ENCODE measurements around the gene MYO10.
"Not testable (repeated sequence)": the region's sequence is repeated elsewhere in the genome, so short reads cannot be mapped to it uniquely, and the experiment has no call there.

Gene MYO10

DNA sequence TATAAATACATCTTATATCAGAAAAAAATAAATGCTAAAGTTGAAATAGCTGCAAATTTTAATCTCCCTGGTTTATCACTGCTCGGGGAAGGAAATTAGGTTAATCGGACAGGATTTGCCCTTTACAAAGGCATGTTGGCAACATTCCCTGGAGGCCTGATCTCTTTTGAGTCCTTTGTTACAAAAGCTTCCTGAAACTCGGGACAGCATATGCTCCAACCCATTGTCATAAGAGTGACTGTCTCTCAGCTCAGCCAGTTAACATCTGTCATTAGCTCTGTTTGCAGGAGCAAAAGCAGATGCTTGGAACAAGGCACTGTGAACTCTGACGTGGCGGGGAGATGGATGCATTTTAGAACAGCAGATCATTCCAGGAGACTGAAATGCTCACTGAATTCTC lies 80.6 kb downstream of the MYO10 start:
- DNase-seq, result no peak

DNA sequence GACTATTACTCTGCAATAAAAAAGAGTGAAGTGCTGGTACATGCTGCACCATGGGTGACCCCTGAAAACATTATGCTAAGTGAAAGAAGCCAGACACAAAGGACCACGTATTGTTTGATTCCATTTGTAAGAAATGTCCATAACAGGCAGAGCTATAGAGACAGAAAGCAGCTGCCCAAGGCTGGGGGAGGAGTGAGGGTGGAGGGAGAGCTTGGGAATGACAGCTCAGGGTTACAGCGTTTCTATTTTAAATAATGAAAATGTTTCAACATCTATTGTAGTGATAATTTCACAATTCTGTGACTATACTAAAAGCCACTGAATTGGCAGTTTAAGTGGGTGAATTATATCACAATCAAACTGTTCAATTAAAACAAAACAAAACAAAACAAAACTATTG lies 81.7 kb downstream of the MYO10 start:
- DNase-seq, result no peak

DNA sequence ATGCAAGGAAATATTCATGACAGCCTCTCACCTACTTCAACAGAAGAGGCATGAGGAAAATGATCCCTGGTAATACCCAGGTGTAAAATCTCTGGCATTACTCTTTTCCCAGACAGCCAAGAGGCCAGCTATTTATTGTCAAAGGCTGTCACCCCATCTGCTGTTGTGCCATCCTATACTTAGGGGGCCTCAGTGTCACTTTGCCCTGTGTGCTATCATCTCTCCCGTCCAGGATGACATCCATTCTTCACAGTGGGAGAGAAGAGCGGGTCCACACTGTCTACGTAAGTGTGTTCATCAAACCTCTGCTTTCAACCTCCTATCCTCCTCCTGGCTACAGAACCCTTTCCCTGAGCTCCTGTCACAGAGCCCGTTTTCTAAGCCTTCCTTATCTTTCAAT lies 82.6 kb downstream of the MYO10 start:
- DNase-seq, result no peak

DNA sequence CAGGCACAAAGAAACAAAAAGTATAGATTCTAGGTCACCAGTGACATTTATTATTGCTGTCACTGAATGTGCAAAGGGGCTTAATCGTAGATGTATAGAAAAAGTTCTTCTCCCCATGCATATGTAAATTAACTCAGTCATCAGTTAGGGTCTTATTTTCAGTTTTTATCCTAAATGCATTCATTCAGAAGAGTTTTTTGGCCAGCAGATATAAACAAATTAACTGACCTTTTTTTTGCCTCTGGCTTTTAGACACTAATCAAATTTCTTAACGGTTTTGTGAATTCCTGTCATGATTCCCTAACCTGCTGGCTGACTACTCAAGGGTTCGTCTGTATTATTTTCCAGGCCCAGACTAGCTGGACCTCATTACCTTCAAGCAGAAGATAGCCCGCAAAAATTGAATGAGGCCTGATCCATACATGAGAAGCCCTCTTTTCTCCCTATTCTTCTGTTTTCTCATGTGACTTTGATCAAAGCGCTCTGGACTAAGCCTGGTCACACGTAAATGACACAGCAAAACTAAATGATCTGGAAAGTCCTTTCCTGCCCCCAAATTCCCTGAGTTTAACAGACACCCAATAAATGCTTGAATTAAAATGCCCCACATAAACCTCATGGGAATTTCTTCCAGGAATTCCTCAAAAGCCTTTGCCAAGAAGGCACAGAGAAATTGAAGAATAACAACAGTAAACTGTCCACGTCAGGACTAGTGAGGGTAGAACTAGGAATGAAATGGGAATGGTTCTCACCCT lies 83.7 kb downstream of the MYO10 start:
- no peak for DNase-seq

DNA sequence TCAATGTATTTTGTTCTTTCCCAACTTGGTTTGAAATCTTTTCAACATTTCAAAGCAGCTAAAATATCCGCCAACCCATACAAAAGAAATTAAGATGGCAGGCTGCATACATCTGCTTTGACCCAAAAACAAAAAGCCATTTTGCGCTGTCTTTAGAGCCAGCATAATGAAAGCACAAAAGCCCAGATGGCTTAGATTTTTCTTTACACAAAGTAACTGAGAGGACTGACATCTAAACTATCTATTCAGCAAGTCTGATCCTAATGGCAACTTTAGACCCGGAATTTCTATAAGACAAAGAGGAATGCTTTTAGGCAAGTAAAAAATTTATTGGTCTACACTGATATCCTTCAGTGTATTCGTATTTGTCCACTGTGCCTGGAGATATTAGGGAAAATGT lies 86.3 kb downstream of the MYO10 start:
- no peak for DNase-seq

DNA sequence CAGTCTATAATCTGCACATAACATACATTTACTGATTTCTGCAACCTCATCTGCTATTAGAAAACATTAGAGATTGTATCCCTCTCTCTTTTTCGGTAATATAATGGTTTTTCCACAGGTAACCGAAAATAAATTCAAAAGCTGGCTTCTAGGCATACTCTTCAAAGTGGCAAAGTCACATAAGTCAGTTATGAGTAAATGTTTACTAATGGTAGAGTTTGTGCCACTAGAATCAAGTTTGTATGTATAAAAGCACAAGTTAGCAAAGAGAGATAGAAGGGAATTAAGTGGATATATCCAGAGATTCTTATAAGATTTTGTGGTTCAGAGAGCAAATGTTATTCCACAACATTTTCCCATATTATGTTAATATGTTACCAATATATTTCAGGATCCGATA lies 86.9 kb downstream of the MYO10 start:
- no peak for DNase-seq

DNA sequence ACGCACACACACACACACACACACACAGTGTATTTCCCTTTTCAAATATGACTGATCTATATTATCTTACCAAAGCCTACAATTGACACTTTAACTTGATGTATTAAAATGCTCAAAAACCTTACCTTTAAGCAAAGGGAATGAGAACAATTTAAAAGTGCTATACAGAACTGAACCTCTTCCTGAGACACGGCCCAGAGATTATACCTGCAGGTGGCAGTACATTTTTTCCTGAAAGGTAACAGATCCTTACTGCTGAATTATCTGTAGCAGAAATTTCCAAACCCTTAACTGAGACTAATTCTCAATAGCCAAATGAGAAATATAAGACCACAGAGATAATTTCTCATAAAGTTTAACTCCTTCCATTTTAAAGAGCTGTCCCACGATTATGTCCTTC lies 91.1 kb downstream of the MYO10 start:
- no peak for DNase-seq

DNA sequence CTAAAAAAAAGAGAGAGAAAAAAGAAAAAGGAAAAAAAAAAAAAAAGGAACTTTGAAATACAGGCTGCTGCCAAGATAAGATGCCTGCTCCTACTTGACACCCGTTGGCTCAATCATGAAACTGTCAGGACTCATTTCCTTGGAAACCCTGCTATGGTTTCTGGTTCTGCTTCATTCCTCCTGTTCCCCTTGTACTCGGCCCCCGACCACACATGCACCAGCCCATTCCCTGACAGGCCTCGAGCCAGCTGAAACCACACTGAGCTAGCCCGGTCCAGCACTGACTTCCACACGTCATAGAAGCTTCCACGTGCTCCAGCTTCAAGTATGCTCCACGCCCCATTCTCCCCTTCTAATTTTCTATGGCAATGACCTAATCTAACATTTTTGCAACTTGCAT lies 93.2 kb downstream of the MYO10 start:
- DNase-seq, result no peak

DNA sequence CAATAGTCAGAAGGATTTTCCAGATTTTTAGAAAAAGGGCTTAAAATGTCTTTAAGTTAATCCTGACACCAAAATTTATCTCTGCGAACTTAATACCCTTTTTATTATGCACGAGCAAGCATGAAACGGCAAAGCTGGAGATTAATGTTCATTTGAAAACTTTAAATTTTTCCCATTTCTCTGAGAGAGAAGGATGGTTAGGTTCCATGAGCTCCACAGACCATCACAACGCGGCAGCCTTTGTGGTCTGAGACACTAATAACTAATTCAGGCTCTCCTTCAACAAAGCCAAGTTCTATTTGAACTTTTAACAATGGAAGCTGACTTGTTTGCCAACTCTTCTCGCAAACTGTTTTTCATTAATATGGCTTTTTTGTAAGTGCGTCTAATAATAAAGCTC lies 94.7 kb downstream of the MYO10 start:
- no peak for DNase-seq

DNA sequence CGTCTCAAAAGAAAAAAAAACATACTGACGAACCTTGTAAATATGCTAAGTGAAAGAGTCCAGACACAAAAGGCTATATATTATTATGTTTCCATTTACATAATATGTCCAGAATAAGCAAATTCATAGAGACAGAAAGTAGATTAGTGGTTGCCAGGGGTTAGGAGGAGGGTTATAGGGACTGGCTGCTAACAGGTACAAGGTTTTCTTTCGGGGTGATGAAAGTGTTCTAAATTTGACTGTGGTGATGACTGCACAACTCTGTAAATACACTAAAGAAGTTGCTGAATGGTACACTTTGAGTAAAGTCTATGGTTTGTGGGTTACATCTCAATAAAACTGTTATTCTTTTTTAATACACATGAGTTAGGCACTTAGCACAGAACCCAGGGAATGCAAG lies 98.8 kb downstream of the MYO10 start:
- no peak for DNase-seq

DNA sequence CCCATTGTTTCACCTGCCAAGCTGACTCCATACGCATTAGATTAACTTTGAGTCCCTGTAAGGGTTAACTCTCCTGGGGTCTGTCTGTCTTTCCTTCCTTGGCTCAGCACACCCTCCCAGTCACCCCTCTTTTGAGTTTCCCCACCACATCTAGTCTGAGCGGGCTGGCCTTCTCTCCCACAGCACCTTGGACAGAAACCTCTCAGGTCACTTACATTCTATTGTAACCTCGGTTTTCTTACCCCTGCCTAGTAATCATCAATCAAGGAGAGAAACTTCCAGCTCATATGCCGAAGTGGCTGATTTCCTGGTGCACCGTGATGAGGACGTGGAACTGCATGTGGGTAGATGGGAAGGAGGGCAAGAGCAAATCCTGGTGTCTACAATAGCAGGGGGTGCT lies 102.1 kb downstream of the MYO10 start:
- no peak for DNase-seq

DNA sequence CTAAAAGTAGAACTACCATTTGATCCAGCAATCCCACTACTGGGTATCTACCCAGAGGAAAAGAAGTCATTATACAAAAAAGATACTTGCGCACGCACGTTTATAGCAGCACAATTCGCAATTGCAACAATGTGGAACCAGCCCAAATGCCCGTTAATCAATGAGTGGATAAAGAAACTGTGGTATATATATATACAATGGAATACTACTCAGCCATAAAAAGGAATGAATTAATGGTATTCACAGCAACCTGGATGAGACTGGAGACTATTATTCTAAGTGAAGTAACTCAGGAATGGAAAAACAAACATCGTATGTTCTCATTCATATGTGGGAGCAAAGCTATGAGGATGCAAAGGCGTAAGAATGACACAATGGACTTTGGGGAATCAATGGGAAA lies 104.8 kb downstream of the MYO10 start:
- DNase-seq, result not testable (repeated sequence)

DNA sequence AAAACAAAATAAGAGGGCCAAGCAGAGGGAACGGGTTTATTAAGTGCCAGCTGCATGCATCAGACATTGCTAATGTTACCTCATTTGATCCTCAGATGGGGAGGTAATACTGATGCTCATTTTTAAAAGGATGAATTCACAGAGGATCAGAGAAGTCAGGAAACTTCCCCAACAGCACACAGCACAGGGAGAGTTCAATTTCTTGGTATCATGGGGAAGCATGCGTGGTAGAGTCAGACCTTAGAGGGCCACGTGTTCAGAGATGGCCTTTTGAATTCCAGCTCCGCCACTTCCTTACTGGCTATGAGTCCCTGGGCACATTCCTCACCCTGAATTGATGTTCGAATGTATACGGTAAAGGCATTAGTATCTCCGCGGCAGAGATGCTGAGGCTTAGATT lies 108.3 kb downstream of the MYO10 start:
- DNase-seq, result no peak

DNA sequence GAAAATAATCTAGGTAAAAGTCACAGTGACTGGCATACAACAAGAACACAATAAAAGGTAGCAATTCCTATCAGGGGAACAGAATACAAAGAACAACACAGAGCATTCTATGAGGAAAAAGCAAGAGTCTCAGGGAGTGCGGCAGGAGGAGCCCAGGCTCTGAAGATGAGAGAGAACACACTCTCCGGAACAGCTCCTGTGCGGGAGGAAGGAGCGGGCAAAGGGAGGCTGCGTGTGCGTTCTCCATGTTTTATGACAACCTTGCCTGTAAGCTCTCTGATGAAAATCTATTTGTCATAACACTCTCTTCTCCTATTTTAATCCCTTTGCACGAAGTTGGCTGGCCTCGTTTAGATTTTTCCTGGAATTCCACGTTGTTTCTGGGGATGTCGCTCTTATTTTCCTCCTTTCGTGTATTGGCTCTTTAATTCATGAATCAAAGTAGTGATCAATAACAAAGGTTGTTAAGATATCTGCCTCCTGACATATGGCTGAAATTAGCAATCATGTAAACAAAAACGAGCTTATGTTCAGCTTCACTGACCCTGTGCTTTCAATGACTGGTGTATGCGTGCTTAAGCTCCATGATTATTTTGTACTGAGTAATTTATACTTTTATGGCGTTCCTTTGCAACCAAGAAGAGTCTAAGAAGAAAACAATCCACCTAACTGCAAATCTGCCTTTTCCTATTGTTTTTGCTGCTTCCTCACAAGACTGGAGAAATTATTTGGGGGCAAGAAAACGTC lies 109.5 kb downstream of the MYO10 start:
- no peak for DNase-seq

DNA sequence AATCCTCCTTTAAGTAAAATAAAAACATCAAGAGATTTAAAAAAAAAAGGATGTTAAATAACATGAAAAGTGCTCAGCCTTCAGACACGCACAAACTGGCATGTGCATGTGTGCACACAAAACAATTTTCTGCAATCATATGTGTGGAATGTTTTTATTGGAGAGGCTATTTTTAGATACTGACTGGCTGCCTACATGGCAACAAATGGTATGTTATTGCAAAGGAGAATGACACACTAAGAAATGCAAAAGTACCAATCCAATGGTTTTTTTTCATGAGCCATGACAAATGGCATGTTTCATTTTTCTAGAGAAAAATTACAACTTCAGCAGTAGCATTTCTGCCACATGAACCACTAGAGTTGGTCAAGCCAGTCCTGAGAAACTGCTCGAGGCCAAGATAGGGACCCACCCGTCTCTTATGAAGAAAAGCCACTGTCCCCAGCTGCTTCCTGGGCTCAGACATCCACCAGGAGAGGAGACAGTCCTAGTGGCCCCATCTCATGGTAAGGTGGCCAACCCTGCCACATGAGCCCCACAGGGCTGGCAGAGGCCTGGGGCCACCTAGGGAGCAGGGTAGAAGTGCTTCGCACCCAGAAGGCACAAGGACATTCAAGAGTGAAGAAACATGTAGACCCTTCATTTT lies 116.4 kb downstream of the MYO10 start:
- no peak for DNase-seq

DNA sequence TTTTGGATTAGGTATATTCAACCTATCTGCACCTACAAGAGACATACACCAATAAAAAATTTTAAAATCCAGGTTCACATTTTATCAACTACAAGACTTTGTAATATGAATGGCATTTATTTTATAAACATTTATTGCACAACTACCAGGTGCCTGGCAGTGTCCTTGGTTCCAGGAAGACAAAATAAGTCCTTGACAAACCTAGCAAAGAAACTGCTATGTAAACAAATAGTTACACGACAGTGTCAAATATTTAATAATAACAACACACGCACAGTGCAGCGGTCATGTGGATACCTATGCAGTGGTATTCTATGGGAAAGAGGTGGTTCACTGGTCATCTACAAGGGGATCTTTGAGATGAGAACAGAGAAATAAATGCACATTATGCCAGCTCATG lies 120.7 kb downstream of the MYO10 start:
- no peak for DNase-seq

DNA sequence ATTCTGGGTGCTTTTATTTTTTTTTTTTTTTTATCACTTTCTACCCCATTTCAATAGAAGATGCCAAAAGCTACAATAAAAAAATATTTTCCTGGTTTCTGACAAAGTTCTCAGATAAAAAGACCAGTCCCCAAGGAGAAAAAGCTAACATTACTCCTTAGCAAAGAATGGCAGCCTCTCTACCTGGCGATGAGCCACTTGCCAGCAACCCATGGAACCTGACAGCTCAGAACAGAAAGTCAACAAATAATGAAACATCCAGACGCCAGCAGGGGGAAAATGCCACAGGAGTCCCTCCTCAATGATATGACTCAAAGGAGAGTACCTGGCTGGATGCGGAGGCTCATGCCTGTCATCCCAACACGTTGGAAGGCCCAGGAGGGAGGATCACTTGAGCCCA lies 123.2 kb downstream of the MYO10 start:
- DNase-seq, result no peak

DNA sequence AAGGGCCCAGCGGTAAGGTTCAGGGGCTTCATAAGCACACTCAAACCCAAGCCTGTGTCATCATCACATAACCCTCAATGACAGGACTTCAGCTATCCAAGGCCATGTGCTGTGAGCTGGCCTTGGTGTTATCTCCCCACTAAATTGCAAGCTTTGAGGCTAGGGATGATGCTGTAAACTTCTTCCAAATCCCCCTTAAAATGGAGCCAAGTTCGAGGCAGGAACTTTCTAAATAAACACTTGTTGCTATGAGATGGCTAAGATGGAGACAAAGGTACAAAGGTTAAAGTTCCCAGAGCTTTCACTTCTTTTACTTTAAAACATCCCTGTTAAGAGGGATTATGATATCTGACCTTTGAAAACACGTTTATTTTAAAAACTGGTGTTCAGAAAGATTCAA lies 123.6 kb downstream of the MYO10 start:
- DNase-seq, result no peak

DNA sequence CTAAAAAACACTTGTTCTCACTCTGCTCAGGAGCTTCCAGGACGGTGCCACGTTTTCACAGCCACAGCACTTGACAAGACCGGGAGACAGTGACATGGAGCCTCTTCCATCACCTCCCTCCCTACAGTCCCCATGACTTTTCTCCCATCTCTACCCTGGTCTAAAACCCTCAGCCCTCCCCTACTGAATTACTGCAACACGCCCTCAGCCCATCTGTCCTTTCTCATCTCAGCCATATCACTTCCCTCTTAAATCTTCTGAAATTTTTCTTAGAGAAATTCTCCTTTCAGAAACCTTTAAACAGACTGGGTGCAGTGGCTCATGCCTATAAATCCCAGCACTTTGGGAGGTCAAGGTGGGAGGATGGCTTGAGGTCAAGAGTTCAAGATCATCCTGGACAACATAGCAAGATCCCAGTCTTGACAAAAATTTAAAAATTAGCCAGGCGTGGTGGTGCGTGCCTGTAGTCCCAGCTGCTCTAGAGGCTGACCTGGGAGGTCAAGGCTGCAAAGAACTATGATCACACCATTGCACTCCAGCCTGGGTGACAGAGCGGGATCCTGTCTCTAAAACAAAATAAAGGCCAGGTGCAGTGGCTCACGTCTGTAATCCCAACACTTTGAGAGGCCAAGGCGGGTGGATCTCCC lies 125.8 kb downstream of the MYO10 start:
- DNase-seq, result no peak

DNA sequence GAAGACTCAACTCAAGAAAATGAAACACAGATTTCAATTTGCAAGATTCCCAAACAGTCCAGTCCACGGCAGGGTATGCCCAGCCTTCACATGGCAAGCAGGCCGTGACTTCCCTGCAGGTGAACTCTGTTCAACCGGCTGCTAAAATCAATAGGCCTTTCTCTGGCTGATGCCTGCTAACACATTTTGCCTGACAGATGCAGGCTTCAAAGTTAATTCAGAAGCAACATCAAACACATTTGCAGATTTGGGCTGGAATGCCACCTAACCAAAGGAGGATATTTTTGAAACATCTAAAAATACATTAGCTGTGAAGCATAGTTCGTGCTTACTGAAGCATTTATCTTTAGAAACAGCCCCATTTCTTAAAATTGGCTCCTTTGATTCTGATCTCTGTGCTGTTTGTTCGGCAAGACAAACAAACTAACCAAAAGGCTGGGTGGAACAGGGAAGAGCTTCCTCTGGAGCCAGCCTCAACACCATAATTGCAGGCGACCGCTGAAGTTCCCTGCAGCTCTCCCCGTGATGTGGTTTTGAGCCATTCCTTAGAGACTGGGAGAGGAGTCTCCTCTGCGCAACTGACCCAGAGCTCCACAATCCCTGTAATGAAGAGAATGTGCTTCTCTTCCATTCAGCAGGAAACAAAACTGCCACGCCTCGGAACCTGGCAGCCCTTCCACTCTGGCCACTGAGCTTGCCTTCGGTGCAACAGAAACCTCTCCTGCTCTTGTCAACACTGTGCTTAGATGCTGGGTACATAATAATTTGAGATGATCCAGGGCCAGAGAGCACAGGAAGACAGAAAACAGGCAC lies 126.5 kb downstream of the MYO10 start:
- DNase-seq, result no peak

DNA sequence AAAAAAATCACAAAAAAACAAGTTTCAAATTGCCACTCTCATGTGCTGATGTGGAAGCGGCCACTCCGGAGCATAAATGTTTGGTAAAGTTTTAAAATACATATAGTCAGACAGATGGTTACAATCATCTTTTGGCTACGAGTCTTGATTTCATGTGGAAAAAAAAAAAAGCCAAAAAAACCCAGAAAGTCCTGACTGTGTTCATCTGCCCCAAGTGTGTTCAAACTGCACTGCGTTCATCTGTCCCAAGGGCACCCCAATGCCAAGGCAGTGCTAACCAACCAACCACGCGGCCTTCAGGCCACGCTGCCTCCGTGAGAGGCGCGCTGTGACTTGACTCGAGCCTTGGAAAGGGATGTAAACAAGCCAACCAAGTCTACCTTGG lies 127.1 kb downstream of the MYO10 start:
- no peak for DNase-seq

DNA sequence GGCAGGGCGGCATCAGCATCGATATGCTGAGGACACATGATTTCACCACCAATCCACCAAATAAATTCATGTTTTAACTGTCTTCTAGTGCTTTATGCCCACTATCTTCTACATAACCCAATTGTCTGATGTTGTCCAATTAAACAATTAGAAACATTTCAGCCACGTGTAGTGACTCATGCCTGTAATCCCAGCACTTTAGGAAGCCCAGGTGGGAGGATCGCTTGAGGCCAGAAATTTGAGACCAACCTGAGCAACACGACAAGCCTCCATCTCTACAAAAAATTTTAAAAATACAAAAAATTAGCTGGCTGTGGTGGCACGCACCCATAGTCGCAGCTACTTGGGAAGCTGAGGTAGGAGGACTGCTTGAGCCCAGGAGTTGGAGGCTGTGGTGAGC lies 128.1 kb downstream of the MYO10 start:
- DNase-seq, result no peak

DNA sequence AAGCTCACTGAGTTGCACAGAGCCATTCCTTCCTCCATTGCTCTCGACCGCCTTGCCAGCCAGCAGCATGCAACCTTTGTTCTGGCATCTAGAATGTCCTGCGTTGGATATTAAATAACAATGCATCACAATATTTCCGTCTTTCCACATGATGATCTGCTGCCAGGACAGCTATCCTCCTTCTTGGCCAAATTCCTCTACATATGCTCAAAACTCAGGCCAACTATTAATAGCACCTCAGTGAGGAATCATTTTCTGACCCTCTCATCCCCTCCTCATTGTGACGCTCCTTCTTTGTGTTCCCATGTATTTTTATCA lies 128.6 kb downstream of the MYO10 start:
- no peak for DNase-seq

Data from DMS79 treated with DMSO at 0.1 percent for 48 hours (cell line).